Cerebellar nuclear complex (tissue), 1 donor: Measurements from ENCODE around the gene MYO18B.

ENCODE experiments used
- DNase-seq, 2 experiments: peaks; one replicate each; lab custom pipeline; 2025; lab: John Stamatoyannopoulos, UW

MYO18B gene

GRCh38 chr22:25775531-25775930 is 33.5 kb downstream of the MYO18B start:
- DNase-seq = no peak

DNA sequence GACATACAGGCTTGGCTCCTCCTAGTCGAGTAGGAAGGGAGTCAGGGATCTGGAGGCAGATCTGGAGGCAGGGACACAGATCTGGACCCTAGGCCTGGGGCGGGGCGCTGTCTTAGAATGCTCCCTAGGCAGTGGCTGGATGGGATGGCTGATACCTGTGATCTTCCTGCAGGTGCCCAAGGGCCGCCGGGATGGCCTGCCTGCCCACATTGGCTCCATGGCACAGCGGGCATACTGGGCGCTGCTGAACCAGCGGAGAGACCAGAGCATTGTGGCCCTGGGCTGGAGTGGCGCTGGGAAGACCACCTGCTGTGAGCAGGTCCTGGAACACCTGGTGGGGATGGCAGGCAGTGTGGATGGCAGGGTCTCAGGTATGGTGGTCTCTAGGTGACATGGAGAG is 35.4 kb downstream of the MYO18B start:
- DNase-seq = no peak

DNA sequence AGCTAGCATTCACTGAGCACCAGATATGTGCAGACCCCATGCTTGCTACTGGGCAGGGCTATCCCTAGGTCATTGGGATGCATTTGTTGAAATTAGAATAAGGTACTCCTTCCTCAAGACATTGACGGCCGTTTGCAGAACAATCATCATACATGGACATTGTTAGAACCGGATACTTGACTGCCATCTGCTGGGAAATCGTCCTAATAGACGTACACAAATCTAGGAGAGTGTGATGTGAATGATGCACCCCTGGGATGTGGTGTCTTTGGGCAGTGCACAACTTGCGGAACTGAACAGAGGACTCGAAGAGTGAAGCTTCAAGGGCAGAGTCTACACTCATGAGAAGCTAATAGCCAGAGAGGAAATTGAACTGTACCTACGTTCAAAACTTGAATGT is 35.9 kb downstream of the MYO18B start:
- no peak for DNase-seq

GRCh38 chr22:25779426-25779825 is 37.4 kb downstream of the MYO18B start:
- no peak for DNase-seq

DNA sequence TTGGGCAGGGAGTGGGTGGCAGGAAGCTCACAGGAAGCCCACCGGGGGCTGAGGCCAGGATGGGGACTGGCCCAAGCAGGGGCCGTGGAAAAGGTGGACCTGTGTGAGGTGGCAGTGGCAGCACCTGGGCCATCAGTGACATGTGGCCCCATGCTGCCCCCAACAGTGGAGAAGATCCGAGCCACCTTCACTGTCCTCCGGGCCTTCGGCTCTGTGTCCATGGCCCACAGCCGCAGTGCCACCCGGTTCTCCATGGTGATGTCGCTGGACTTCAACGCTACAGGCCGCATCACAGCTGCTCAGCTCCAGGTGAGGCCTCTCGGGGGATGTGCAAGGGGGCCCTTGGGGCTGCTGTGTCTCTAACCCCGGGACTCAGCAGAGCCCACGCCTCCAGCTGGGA is 37.9 kb downstream of the MYO18B start:
- no peak for DNase-seq

DNA sequence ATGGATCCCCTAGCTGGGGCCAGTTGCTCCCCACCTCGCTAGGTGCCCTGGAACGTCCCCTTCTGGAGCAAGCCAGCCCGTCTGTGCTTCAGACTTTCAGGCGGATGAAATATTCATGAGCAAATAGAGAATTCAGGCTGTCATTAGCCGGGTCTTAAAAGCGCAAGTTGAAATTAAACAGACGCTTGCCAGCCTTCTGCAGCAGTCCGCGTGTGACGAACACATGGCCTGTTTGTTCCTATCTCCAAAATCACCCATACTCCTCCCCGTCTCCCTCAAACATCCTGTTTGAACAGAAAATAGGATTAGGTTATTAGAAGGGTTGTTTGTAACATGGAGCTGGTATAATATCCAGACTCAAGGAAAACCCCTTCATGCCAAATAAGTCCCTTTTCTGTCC is 38.7 kb downstream of the MYO18B start:
- DNase-seq = no peak

DNA sequence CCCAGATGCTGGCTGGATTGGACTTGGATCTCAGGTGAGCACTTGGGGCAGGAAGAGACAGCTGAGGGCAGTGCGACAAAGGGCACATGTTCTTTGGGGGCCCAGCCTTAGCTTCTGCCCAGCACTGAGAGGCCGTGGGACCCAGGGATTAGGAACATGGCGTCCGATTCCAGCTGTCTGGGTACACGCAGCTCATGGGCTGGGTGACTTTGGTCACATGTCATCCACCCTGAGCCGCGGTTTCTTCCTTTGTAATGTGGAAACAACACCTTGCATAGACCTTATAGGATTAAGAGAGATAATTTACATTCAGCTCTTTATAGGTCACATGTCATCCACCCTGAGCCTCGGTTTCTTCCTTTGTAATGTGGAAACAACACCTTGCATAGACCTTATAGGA is 39.8 kb downstream of the MYO18B start:
- no peak for DNase-seq

DNA sequence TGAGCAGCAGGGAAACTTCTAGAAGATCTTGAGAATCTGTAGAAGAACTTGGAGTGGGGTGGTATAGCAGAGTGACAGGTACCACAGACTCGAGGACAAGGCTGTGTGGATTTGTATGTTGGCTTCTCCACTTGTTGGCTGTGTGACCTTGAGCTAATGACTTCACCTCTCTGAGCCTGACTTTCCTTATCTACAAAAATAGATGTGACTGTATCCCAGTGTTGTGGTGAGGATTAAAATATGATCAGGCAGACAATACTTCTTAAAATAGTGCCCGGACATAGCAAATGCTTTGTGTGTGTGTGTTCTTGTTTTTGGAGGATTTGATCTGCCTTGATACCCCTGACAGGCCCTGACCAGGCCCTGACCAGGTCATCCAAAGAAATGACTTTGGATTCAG is 40.8 kb downstream of the MYO18B start:
- no peak for DNase-seq

DNA sequence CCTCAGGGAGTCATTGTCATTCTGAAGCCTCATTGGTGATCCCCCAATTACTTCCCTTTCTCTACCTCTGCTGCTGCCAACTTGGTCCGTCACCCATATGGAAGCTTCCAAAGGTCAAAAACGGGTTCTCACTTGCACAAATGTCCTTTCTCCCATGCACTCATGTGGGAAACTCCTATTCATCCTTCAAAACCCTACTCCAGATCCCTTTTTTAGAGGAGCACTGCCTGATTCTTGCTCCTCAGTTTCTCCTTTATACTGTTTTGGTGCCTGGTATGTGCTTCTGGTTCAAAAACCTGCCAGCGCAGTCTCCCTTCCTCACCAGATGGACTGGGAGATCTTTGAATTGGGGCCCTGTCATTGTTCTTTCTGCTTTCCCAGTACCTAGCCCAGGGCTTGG is 41.9 kb downstream of the MYO18B start:
- no peak for DNase-seq

GRCh38 chr22:25786165-25786564 is 44.2 kb downstream of the MYO18B start:
- DNase-seq = no peak

DNA sequence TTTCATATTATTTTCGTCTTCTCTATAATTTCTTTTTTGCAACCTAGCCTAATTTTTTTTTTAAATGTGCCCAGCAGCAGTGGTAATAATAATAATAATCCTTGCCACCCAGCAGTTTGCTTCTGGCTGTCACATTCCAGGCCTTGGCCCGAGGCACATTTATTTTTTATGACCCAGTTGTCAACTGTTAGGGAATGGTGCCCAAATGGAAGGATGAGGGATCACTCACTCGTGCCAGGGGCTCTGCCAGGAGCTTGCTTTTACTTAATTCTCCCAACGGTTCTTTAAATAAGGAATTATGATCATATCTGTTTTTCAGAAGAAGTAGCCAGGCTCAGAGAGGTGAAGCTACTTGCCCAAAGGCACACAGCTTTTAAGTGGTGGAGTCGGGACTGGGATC is 49.6 kb downstream of the MYO18B start:
- DNase-seq = no peak

- no peak for DNase-seq
Observed at GRCh38 chr22:25795478-25795877, 53.5 kb downstream of the MYO18B start.

- DNase-seq = no peak
Observed at GRCh38 chr22:25797498-25798290, 55.7 kb downstream of the MYO18B start.

DNA sequence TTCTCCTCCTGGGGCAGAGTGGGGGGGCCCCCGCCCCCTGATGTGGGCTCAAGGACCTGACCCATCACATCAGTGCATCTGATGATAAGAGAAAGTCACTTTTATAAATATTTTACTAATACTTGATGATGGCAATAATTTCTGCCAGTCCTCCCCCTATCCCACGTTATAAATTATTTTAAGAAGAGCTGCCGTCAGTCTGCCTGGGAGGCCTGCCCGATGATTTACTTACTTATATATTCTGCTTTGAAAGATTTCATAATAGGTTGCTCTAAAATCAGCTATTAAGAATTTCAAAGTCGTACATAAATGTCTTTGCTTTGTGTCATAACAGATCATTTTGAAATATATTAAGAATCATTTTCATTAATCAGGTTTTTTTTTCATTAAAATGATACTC is 58.8 kb downstream of the MYO18B start:
- DNase-seq = no peak

GRCh38 chr22:25802018-25802417 is 60.0 kb downstream of the MYO18B start:
- no peak for DNase-seq

DNA sequence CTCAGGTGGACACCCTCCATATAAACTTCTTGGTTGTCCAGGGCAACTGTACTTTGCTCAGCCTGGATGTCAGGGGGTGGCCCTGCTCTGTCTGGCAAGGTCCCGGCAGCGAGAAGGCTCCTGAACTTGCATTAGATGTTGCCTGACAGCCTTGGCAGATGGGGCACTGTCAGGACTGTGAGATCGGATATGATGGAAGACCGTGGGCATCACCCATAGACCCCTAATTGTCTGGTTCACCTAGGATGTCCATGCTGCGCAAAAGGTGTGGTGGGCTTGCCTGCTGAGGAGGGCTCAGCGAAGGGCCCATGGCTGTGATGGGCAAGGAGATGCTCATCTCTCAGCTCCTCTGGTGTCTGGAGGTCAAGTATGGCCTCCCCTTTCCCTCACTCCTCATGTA is 62.7 kb downstream of the MYO18B start:
- DNase-seq = no peak

DNA sequence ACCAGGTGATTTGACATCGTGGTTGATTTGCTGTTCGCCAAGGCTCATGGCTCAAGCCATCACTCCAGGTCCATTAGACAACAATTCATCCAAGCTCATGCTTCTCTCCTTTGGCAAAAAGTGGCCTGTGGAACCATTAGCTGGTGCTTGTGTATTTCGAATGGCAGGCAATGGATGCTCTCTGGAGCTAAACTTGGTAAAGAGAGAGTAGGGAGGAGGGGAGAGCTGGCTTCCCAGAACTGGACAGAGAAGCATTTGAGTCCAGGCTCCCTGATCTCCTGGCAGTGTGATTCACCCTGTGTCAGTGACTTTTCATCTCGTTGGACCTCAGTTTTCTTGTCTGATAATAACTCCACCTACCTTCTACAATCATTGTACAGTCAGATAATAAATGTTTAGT is 64.6 kb downstream of the MYO18B start:
- DNase-seq = no peak

GRCh38 chr22:25814685-25815084 is 72.7 kb downstream of the MYO18B start:
- no peak for DNase-seq

DNA sequence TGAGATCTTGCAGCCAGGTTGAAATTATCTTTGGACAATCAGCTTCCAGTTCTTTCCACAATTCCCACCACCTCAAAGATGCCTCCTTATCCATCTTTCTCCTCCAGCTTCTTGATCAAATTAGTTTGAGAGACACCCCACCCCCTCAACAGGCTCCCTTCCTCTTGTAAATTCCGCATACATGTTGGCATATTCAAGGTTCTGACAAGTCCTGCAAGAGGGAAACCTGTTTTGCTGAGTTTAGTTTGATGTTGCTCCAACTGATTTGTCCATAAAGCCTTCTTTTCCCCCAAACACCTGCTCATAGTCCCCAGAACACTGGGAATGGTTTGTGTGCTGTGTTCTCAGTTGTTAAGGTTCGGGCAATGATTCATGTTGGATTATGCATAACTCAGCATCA is 73.6 kb downstream of the MYO18B start:
- no peak for DNase-seq

DNA sequence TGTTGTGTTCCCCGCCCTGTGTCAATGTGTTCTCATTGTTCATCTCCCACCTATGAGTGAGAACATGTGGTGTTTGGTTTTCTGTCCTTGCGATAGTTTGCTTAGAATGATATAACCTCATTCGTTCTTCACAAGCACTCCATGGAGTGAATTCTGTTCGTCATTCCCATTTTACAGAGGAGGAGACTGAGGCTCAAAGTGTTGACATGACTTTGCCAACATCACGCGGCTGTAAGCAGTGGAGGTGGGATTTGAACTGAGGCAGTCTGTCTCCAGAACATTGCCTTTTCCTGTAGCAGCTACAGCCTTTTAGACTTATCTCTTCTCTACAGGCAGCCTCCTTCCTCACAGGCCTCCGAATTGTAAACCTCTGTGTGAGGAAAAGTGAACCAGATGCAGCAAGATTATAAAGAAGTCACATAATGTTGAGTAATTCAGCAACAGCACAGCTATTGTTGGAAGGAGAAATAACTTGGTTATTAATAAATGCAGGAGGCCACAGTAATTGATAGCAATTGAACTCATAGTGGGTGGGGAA is 74.6 kb downstream of the MYO18B start:
- DNase-seq = no peak

GRCh38 chr22:25817092-25817943 is 75.3 kb downstream of the MYO18B start:
- DNase-seq = no peak

DNA sequence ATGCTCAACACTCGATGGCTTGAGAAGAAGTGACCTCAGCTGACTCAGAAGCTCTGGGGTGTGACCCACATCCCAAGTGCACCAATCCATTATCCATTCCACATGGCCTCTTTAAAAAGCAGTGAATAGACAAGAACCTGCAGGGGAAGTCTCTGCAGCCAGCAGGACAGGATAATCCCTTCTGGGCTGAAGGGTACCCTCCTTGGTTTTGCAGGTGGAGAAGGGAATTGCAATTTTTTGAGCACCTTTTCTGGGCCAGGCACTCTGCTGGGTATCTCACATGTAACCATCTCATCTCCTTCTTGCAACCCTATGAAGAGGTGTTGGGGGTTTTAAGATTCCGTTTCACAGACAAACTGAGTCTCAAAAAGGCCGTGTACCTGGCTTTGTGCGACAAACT is 76.6 kb downstream of the MYO18B start:
- no peak for DNase-seq

DNA sequence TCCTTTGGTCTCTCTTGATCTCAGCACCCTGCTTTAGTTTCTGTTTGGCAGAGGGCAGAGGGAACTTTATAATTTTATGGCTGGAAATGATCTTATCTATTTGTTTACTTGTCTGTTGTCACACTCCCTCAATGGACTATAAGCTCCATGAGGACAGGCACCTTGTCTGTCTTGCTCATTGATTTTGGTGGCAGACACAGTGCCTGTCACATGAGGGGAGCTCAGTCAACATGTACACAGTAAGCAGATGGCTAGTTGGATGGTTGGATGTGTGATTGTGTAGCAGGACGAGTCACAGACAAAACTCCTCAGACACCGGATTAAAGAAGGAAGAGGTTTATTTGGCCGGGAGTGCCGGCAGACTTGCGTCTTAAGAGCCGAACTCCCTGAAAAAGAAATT is 80.4 kb downstream of the MYO18B start:
- no peak for DNase-seq
